ENCODE results near the gene UBE2E1.

- no peak for TF ChIP-seq FOXM1 (IDR thresholded peaks at IDR 0.05; ENCODE audit: borderline replicate concordance, low read depth)
- no peak for TF ChIP-seq EP300 (IDR thresholded peaks at IDR 0.05; ENCODE audit: borderline replicate concordance)
- TF ChIP-seq TAF1 (IDR thresholded peaks at IDR 0.05; ENCODE audit: low read depth), result no peak
- TF ChIP-seq TEAD4 (IDR thresholded peaks at IDR 0.05), result no peak
- no peak for TF ChIP-seq RAD21 (IDR thresholded peaks at IDR 0.05; ENCODE audit: low read depth)
- no peak for TF ChIP-seq EGR1 (IDR thresholded peaks at IDR 0.05)
These were observed 62.1 kb downstream of the UBE2E1 start for GRCh38 chr3:23867838-23868237.

Measured in Ishikawa (cell line).